Astrocyte (in vitro differentiated cells and primary cell): ENCODE measurements around the gene DENND4B. TPM values are rescaled to one million over a fixed set of nuclear protein-coding genes. Genes with fewer than 3 reads are reported as not detected.

Source experiments
- DNase-seq: peaks from one replicate; pipeline ENCODE4 v3.0.0-alpha.2; 2010; ENCODE audit warnings: low read depth
- FAIRE-seq: peaks from 2 replicates; lab custom pipeline; 2011; peaks lifted over from hg19 to GRCh38; lab: Jason Lieb, UNC
- H2AFZ ChIP-seq: 2 replicates; pipeline ENCODE4 v1.6.0; 2012; ENCODE audit warnings: low read depth, low read length, inconsistent platforms
- H3K27ac ChIP-seq: 2 replicates; pipeline ENCODE4 v1.5.1; 2011; ENCODE audit warnings: low read depth, low read length, inconsistent platforms
- H3K27me3 ChIP-seq: 2 replicates; pipeline ENCODE4 v1.6.0; 2011; ENCODE audit warnings: low read length, inconsistent platforms; ENCODE audit not compliant: insufficient read depth
- H3K36me3 ChIP-seq: 2 replicates; pipeline ENCODE4 v1.5.1; 2011; ENCODE audit warnings: low read length, inconsistent platforms; ENCODE audit not compliant: insufficient read depth
- H3K4me1 ChIP-seq: 2 replicates; pipeline ENCODE4 v1.5.1; 2011; ENCODE audit warnings: low read length, inconsistent platforms; ENCODE audit not compliant: insufficient read depth
- H3K4me2 ChIP-seq: 2 replicates; pipeline ENCODE4 v1.6.0; 2012; ENCODE audit warnings: low read length, inconsistent platforms
- H3K4me3 ChIP-seq: 2 replicates; pipeline ENCODE4 v1.5.1; 2011; ENCODE audit warnings: low read depth, mild to moderate bottlenecking, low read length, inconsistent platforms; ENCODE audit not compliant: insufficient read depth
- H3K79me2 ChIP-seq: 2 replicates; pipeline ENCODE4 v1.6.0; 2012; ENCODE audit warnings: mild to moderate bottlenecking, low read length, inconsistent platforms; ENCODE audit not compliant: insufficient read depth
- H3K9ac ChIP-seq: 2 replicates; pipeline ENCODE4 v1.6.0; 2012; ENCODE audit warnings: mild to moderate bottlenecking, low read length, inconsistent platforms
- H3K9me3 ChIP-seq: 2 replicates; pipeline ENCODE4 v1.5.1; 2012; ENCODE audit warnings: low read depth, mild to moderate bottlenecking, low read length, inconsistent platforms; ENCODE audit not compliant: insufficient read depth
- H4K20me1 ChIP-seq: 2 replicates; pipeline ENCODE4 v1.6.0; 2012; ENCODE audit warnings: low read length, inconsistent platforms; ENCODE audit not compliant: insufficient read depth
- H3K27ac Mint-ChIP-seq: one replicate; pipeline ENCODE4 v1.8.0; 2021; ENCODE audit warnings: mild to moderate bottlenecking, mixed read lengths; ENCODE audit not compliant: unreplicated experiment
- H3K27me3 Mint-ChIP-seq: one replicate; pipeline ENCODE4 v1.8.0; 2021; ENCODE audit warnings: low read depth, mixed read lengths; ENCODE audit not compliant: unreplicated experiment
- H3K36me3 Mint-ChIP-seq: one replicate; pipeline ENCODE4 v1.8.0; 2021; ENCODE audit warnings: low read depth, mixed read lengths; ENCODE audit not compliant: unreplicated experiment
- H3K4me1 Mint-ChIP-seq: one replicate; pipeline ENCODE4 v1.8.0; 2021; ENCODE audit warnings: low read depth, mixed read lengths; ENCODE audit not compliant: unreplicated experiment
- H3K4me3 Mint-ChIP-seq: one replicate; pipeline ENCODE4 v1.8.0; 2021; ENCODE audit warnings: mild to moderate bottlenecking, moderate library complexity, mixed read lengths; ENCODE audit not compliant: unreplicated experiment
- H3K9me3 Mint-ChIP-seq: one replicate; pipeline ENCODE4 v1.8.0; 2021; ENCODE audit warnings: mild to moderate bottlenecking, mixed read lengths; ENCODE audit not compliant: unreplicated experiment
- CTCF ChIP-seq: IDR thresholded peaks from 2 replicates; pipeline ENCODE4 v1.5.1; 2011; ENCODE audit warnings: low read depth, mild to moderate bottlenecking, inconsistent platforms, low read length, moderate library complexity; ENCODE audit not compliant: insufficient read depth
- EZH2 ChIP-seq: IDR thresholded peaks from 2 replicates; pipeline ENCODE4 v1.6.1; 2012; ENCODE audit warnings: mild to moderate bottlenecking, low read length, inconsistent platforms; ENCODE audit not compliant: insufficient read depth
- total RNA-seq: library from RNA; stranded (reverse); gene quantifications from 2 replicates; pipeline ENCODE4 v1.2.1, GENCODE V29; 2021

Gene DENND4B
- total RNA-seq, 1 donor from 2014 or later: 31.3 TPM

- Mint-ChIP-seq H3K27me3 (no peaks in the 10 kb centered on the region), H3K9me3 (no peaks in the 10 kb centered on the region), H3K4me3 (peak overlapping the region; percentile 90), H3K27ac (peak overlapping the region; percentile 26), H3K36me3 (peaks cover 14% of the 10 kb centered on the region), H3K4me1 (peaks cover 6% of the 10 kb centered on the region)
- H3K36me3 ChIP-seq: peaks cover 11% of the 10 kb centered on the region
- peak overlapping the region; percentile 85 for H3K9ac ChIP-seq
- FAIRE-seq (no peak), DNase-seq (peak; percentile 33)
- H3K4me1 ChIP-seq: peaks cover 9% of the 10 kb centered on the region
- peak overlapping the region; percentile 47 for H3K27ac ChIP-seq
- H4K20me1 ChIP-seq: peaks cover 8% of the 10 kb centered on the region
- H2AFZ ChIP-seq: peak overlapping the region; percentile 67
- H3K79me2 ChIP-seq: peaks cover 26% of the 10 kb centered on the region
- H3K4me2 ChIP-seq: peak overlapping the region; percentile 96
- H3K27me3 ChIP-seq: no peaks in the 10 kb centered on the region
- no peaks in the 10 kb centered on the region for H3K9me3 ChIP-seq
- TF ChIP-seq CTCF (no peak), EZH2 (no peak)
- H3K4me3 ChIP-seq: peak overlapping the region; percentile 78
Observed at GRCh38 chr1:153945795-153946621, 510 bp downstream of the DENND4B start.

GRCh38 chr1:153945131-153945794 lies 1.3 kb downstream of the DENND4B start:
- Histone ChIP-seq H3K27me3 (no peaks in the 10 kb centered on the region), H3K9me3 (no peaks in the 10 kb centered on the region), H3K4me1 (peaks cover 9% of the 10 kb centered on the region), H2AFZ (peak overlapping the region; percentile 67), H3K4me2 (peak overlapping the region; percentile 96), H3K27ac (peak overlapping the region; percentile 47), H3K79me2 (peaks cover 26% of the 10 kb centered on the region), H4K20me1 (peaks cover 3% of the 10 kb centered on the region), H3K36me3 (peaks cover 3% of the 10 kb centered on the region), H3K4me3 (peak overlapping the region; percentile 78), H3K9ac (peak overlapping the region; percentile 85)
- DNase-seq: peak; percentile 53
- Mint-ChIP-seq H3K4me3 (peak overlapping the region; percentile 90), H3K27me3 (no peaks in the 10 kb centered on the region), H3K27ac (peak overlapping the region; percentile 58), H3K36me3 (peaks cover 11% of the 10 kb centered on the region), H3K4me1 (peaks cover 6% of the 10 kb centered on the region), H3K9me3 (no peaks in the 10 kb centered on the region)
- no peak for FAIRE-seq
- TF ChIP-seq CTCF: no peak
- TF ChIP-seq EZH2: no peak

GRCh38 chr1:153944827-153945117 lies 1.7 kb downstream of the DENND4B start:
- Mint-ChIP-seq H3K36me3 (peaks cover 10% of the 10 kb centered on the region), H3K4me3 (peak overlapping the region; percentile 90), H3K4me1 (peaks cover 6% of the 10 kb centered on the region), H3K9me3 (no peaks in the 10 kb centered on the region), H3K27ac (peak overlapping the region; percentile 58), H3K27me3 (no peaks in the 10 kb centered on the region)
- H3K9ac ChIP-seq: peak overlapping the region; percentile 85
- H3K36me3 ChIP-seq: peaks cover 6% of the 10 kb centered on the region
- H3K9me3 ChIP-seq: no peaks in the 10 kb centered on the region
- H3K4me1 ChIP-seq: peaks cover 9% of the 10 kb centered on the region
- no peak overlapping the region for H3K27ac ChIP-seq
- FAIRE-seq (no peak), DNase-seq (no peak)
- H4K20me1 ChIP-seq: no peaks in the 10 kb centered on the region
- no peak overlapping the region for H2AFZ ChIP-seq
- TF ChIP-seq EZH2: no peak
- TF ChIP-seq CTCF: no peak
- H3K27me3 ChIP-seq: no peaks in the 10 kb centered on the region
- peak overlapping the region; percentile 96 for H3K4me2 ChIP-seq
- peaks cover 26% of the 10 kb centered on the region for H3K79me2 ChIP-seq
- no peak overlapping the region for H3K4me3 ChIP-seq
